Measurements from ENCODE around the gene JHY.

The JHY gene

GRCh38 chr11:122963961-122964360, 81.4 kb downstream of the JHY start:
- DNase-seq = no peak

GRCh38 chr11:122976061-122976733, 93.6 kb downstream of the JHY start:
- no peak for DNase-seq

GRCh38 chr11:122976734-122977469, 94.3 kb downstream of the JHY start:
- peak; percentile 38 for DNase-seq

- DNase-seq = no peak
Measured at GRCh38 chr11:122977470-122978298, 95.1 kb downstream of the JHY start.

- DNase-seq = no peak
Measured at GRCh38 chr11:122978299-122978620, 95.7 kb downstream of the JHY start.

- no peak for DNase-seq
Measured at GRCh38 chr11:122979103-122979814, 96.7 kb downstream of the JHY start.

- DNase-seq = no peak
Measured at GRCh38 chr11:122979815-122980595, 97.4 kb downstream of the JHY start.

GRCh38 chr11:122981388-122982264, 99.1 kb downstream of the JHY start, which contains the start of gene BSX:
BSX (minus strand) TSS chr11:122981834; CDS start chr11:122981671, 163 bp downstream.
- DNase-seq = peak; percentile 73

GRCh38 chr11:122983438-122984185, 101.1 kb downstream of the JHY start:
- DNase-seq = no peak

- no peak for DNase-seq
Measured at GRCh38 chr11:122984186-122985011, 101.8 kb downstream of the JHY start.

- no peak for DNase-seq
Measured at GRCh38 chr11:122995526-122995925, 113.0 kb downstream of the JHY start.

- DNase-seq = no peak
Measured at GRCh38 chr11:122998727-122999366, 116.3 kb downstream of the JHY start.

- no peak for DNase-seq
Measured at GRCh38 chr11:123000721-123001120, 118.2 kb downstream of the JHY start.

- DNase-seq = no peak
Measured at GRCh38 chr11:123006860-123007542, 124.4 kb downstream of the JHY start.

Data from activated CD4-positive, alpha-beta T cell treated with anti-CD3 and anti-CD28 coated beads for 48 hours (primary cell).